RPMI8226 (cell line): ENCODE data around the gene SPINK4.
A peak's percentile ranks its signal among the peaks of the same experiment; 100 is the strongest.

ENCODE experiments used
- DNase-seq: peaks from one replicate; pipeline ENCODE4 v3.0.0-alpha.2; 2015

SPINK4 gene

DNA sequence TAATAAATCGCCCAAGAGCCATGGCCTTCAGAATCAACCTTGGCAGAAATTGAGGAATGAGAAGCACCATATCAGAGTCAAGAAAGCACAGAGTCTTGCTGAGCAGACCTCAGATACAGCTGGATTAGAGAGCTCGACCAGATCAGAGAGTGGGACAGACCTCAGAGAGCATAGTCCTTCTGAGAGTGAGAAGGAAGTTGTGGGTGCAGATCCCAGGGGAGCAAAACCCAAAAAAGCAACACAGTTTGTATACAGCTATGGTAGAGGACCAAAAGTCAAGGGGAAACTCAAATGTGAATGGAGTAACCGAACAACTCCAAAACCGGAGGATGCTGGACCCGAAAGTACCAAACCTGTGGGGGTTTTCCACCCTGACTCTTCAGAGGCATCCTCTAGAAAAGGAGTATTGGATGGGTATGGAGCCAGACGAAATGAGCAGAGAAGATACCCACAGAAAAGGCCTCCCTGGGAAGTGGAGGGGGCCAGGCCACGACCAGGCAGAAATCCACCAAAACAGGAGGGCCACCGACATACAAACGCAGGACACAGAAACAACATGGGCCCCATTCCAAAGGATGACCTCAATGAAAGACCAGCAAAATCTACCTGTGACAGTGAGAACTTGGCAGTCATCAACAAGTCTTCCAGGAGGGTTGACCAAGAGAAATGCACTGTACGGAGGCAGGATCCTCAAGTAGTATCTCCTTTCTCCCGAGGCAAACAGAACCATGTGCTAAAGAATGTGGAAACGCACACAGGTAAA, 54.9 kb downstream of the SPINK4 start:
- no peak for DNase-seq

DNA sequence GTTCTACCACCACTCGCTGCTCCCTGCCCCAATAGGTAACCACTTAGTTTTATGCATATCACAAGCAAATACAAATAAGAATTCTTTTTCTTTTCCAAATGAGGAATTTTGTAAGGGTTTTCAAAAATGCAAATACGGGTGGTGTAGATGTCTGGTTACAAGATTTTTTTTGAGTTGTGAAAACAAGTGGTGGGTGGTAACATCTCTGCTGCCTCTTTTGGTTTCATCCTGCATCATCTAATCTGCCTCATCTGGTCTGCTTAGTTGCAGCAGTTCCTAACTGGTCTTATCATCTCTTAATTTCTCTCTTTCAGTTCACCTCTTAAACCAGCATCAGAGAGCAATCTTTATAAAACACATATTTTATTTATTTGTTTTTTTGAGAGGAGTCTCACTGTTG, 55.6 kb downstream of the SPINK4 start:
- no peak for DNase-seq

- DNase-seq = peak; percentile 94
These were observed 57.5 kb downstream of the SPINK4 start for GRCh38 chr9:33297432-33297831.
